B cell (primary cell): Measurements from ENCODE around the gene WDR86. TPM values are rescaled to one million over a fixed set of nuclear protein-coding genes. Genes with fewer than 3 reads are reported as not detected.

Experiments
- ATAC-seq: fragments of 200-7000 bp; cut with Tn5 transposase; one replicate; pipeline ENCODE4 v1.10.0; 2021; ENCODE audit warnings: low read depth, mild to moderate bottlenecking, moderate number of reproducible peaks, moderate library complexity
- CTCF ChIA-PET: fragments of 350-600 bp; sonication (Branson Sonifier 250); formaldehyde crosslinking; loops from one replicate; lab custom pipeline; 2021; ENCODE audit warnings: antibody characterized with exemption, inconsistent platforms; lab: Charles Lee
- POLR2A ChIA-PET: fragments of 350-600 bp; sonication (Branson Sonifier 250); formaldehyde crosslinking; loops from one replicate; lab custom pipeline; 2021; ENCODE audit warnings: antibody characterized with exemption; lab: Charles Lee
- DNase-seq: peaks from one replicate; pipeline ENCODE4 v3.0.0; 2013
- H2AFZ ChIP-seq: 2 replicates; pipeline ENCODE4 v1.6.1; 2012; ENCODE audit warnings: mild to moderate bottlenecking, low read depth, low read length; ENCODE audit not compliant: insufficient read depth, poor library complexity, severe bottlenecking
- H3K27ac ChIP-seq, 2 donors: 1 replicate in 1 of 2; 2 replicates in 1 of 2; pipeline ENCODE4 v1.5.1; 2012 to 2013; ENCODE audit warnings: low read length in 2 of 2, mild to moderate bottlenecking in 2 of 2, moderate library complexity in 1 of 2
- H3K27me3 ChIP-seq, 4 experiments: fragments of 200-600 bp in 1 of 4; sonication (generic) in 1 of 4; replicated peaks in 1 of 4; 1 replicate in 2 of 4; 2 replicates in 2 of 4; pipeline versions ENCODE4 v1.6.1 to v1.7.0; 2013 to 2016; ENCODE audit warnings: low read length in 3 of 4, mild to moderate bottlenecking in 2 of 4, mixed read lengths in 1 of 4, moderate library complexity in 1 of 4; ENCODE audit not compliant: insufficient read depth in 4 of 4, control insufficient read depth in 3 of 4; ENCODE audit errors: control extremely low read depth in 1 of 4
- H3K36me3 ChIP-seq, 2 experiments: replicated peaks in 1 of 2; 1 replicate in 1 of 2; 2 replicates in 1 of 2; pipeline versions ENCODE4 v1.6.1 to v1.7.1; 2013; ENCODE audit warnings: low read length in 1 of 2; ENCODE audit not compliant: insufficient read depth in 2 of 2, control insufficient read depth in 1 of 2; ENCODE audit errors: control extremely low read depth in 1 of 2, extremely low read depth in 1 of 2
- H3K4me1 ChIP-seq, 2 donors: fragments of 200-600 bp in 1 of 2; sonication (generic) in 1 of 2; 1 replicate in 1 of 2; 2 replicates in 1 of 2; pipeline versions ENCODE4 v1.5.1 to v1.6.1; 2013 to 2017; ENCODE audit warnings: low read length in 2 of 2; ENCODE audit not compliant: control insufficient read depth in 2 of 2, insufficient read depth in 2 of 2
- H3K4me2 ChIP-seq: replicated peaks from 2 replicates; pipeline ENCODE3; 2012; ENCODE audit warnings: mild to moderate bottlenecking, low read depth, low read length; ENCODE audit not compliant: poor library complexity, severe bottlenecking
- H3K4me3 ChIP-seq, 5 experiments: fragments of 200-600 bp in 1 of 5; sonication (generic) in 1 of 5; 1 replicate in 3 of 5; 2 replicates in 2 of 5; pipeline versions ENCODE4 v1.5.1 to v1.7.0; 2011 to 2016; ENCODE audit warnings: low read length in 4 of 5, mild to moderate bottlenecking in 4 of 5, low read depth in 2 of 5, control low read depth in 1 of 5, moderate library complexity in 1 of 5; ENCODE audit not compliant: insufficient read depth in 1 of 5; ENCODE audit errors: control extremely low read depth in 1 of 5, extremely low read depth in 1 of 5
- H3K79me2 ChIP-seq: fragments of 200-600 bp; sonication (generic); one replicate; pipeline ENCODE4 v1.6.0; 2016; ENCODE audit warnings: low read length; ENCODE audit not compliant: control insufficient read depth, insufficient read depth
- H3K9ac ChIP-seq: fragments of 200-600 bp; sonication (generic); 2 replicates; pipeline ENCODE4 v1.6.1; 2017; ENCODE audit warnings: mild to moderate bottlenecking, low read length, moderate library complexity
- H3K9me3 ChIP-seq, 3 donors: one replicate each; pipeline versions ENCODE4 v1.6.1 to v1.7.1; 2013; ENCODE audit warnings: low read length in 2 of 3; ENCODE audit not compliant: control insufficient read depth in 2 of 3, insufficient read depth in 1 of 3; ENCODE audit errors: control extremely low read depth in 1 of 3
- H4K20me1 ChIP-seq: 2 replicates; pipeline ENCODE4 v1.6.0; 2012; ENCODE audit warnings: mild to moderate bottlenecking, low read length; ENCODE audit not compliant: insufficient read depth, control insufficient read depth, poor library complexity, severe bottlenecking
- H3K27ac Mint-ChIP-seq: one replicate; pipeline ENCODE4 v1.8.0; 2021; ENCODE audit warnings: mixed read lengths
- H3K27me3 Mint-ChIP-seq: one replicate; pipeline ENCODE4 v1.8.0; 2021; ENCODE audit warnings: mixed read lengths
- H3K4me1 Mint-ChIP-seq: one replicate; pipeline ENCODE4 v1.8.0; 2021; ENCODE audit warnings: mixed read lengths
- H3K4me3 Mint-ChIP-seq: one replicate; pipeline ENCODE4 v1.8.0; 2021; ENCODE audit warnings: mixed read lengths
- H3K9me3 Mint-ChIP-seq: one replicate; pipeline ENCODE4 v1.8.0; 2022; ENCODE audit warnings: mixed read lengths; ENCODE audit not compliant: insufficient read depth
- CTCF ChIP-seq: fragments of 200-600 bp; IDR thresholded peaks from one replicate; pipeline ENCODE4 v1.8.0; 2022; ENCODE audit warnings: antibody characterized with exemption, mild to moderate bottlenecking
- EZH2 ChIP-seq: IDR thresholded peaks from 2 replicates; pipeline ENCODE4 v1.6.1; 2012; ENCODE audit warnings: borderline replicate concordance, low read depth, mild to moderate bottlenecking, moderate library complexity, low read length; ENCODE audit not compliant: insufficient read depth, poor library complexity, severe bottlenecking
- WGBS: methylation state at CpG from one replicate; pipeline ENCODE4 v1.1.5; 2013; ENCODE audit warnings: missing lambda C conversion rate; ENCODE audit not compliant: insufficient coverage; 5-methylcytosine and 5-hydroxymethylcytosine counted together
- intact Hi-C: fragments of 100-400 bp; cut with micrococcal nuclease; formaldehyde crosslinking; loops from one replicate; pipeline ENCODE4 v1.10.0; 2022
- polyA plus RNA-seq: library from polyadenylated mRNA; depleted of rRNA; stranded (reverse); fragments of >200 nt; gene quantifications from 2 replicates; pipeline ENCODE4 v1.2.3, GENCODE V29; 2012
- total RNA-seq, 2 donors: library from RNA; stranded (reverse); fragments of 120-200 nt in 1 of 2; gene quantifications; 1 replicate in 1 of 2; 2 replicates in 1 of 2; pipeline versions ENCODE4 v1.2.3 to v1.2.4, GENCODE V29; 2013 to 2022

The WDR86 gene
- total and polyA plus RNA-seq, 2 donors (not counting 1 experiment from before 2014, with no cell fraction given), result 1.4 to 1.5 TPM

- Histone ChIP-seq H2AFZ (no peak overlapping the region), H3K27me3 (peaks cover 0 to 4% (median 0%) of the 10 kb centered on the region in 4 experiments), H3K79me2 (no peaks in the 10 kb centered on the region), H3K36me3 (no peaks in the 10 kb centered on the region), H3K27ac (no peak overlapping the region), H3K4me2 (no peak overlapping the region), H4K20me1 (no peaks in the 10 kb centered on the region), H3K9me3 (peaks cover 0 to 3% (median 0%) of the 10 kb centered on the region in 3 donors), H3K9ac (no peak overlapping the region), H3K4me1 (peaks cover 19 to 21% of the 10 kb centered on the region in 2 donors), H3K4me3 (no peak overlapping the region)
- Mint-ChIP-seq H3K4me1 (peaks cover 16% of the 10 kb centered on the region), H3K27ac (no peak overlapping the region), H3K9me3 (no peaks in the 10 kb centered on the region), H3K4me3 (no peak overlapping the region), H3K27me3 (peaks cover 25% of the 10 kb centered on the region)
- intact Hi-C loops, result no loop called here
- 72% methylated on average over 10 of the region's 13 CpGs for WGBS
- ChIA-PET CTCF (no interaction called here), POLR2A (no interaction called here)
- DNase-seq (no peak), ATAC-seq (no peak)
- no peak for TF ChIP-seq CTCF
- no peak for TF ChIP-seq EZH2
Observed at GRCh38 chr7:151428378-151429236, 18.8 kb upstream of the WDR86 start.

- H3K9me3 ChIP-seq, result peaks cover 0 to 2% (median 0%) of the 10 kb centered on the region in 3 donors
- H2AFZ ChIP-seq, result no peak overlapping the region
- Mint-ChIP-seq H3K4me1 (peaks cover 15% of the 10 kb centered on the region), H3K27me3 (peaks cover 30% of the 10 kb centered on the region), H3K9me3 (no peaks in the 10 kb centered on the region), H3K27ac (no peak overlapping the region), H3K4me3 (no peak overlapping the region)
- intact Hi-C loops, result no loop called here
- DNase-seq (no peak), ATAC-seq (no peak)
- no peaks in the 10 kb centered on the region for H3K79me2 ChIP-seq
- no peak overlapping the region for H3K9ac ChIP-seq
- peaks cover 15 to 16% of the 10 kb centered on the region in 2 donors for H3K4me1 ChIP-seq
- no peak overlapping the region for H3K4me3 ChIP-seq
- CTCF ChIA-PET, result no interaction called here
- peaks cover 0 to 4% (median 0%) of the 10 kb centered on the region in 4 experiments for H3K27me3 ChIP-seq
- no peaks in the 10 kb centered on the region for H4K20me1 ChIP-seq
- no peaks in the 10 kb centered on the region for H3K36me3 ChIP-seq
- POLR2A ChIA-PET, result no interaction called here
- WGBS, result 100% methylated on average over 2 of the region's 10 CpGs
- no peak overlapping the region for H3K27ac ChIP-seq
- no peak overlapping the region for H3K4me2 ChIP-seq
- TF ChIP-seq EZH2 (no peak), CTCF (no peak)
Observed at GRCh38 chr7:151427705-151428377, 18.0 kb upstream of the WDR86 start.
